ENCODE measurements around the gene PFKFB3. TPM values are rescaled to one million over a fixed set of nuclear protein-coding genes. Genes with fewer than 3 reads are reported as not detected.
"Not testable (repeated sequence)": the region's sequence is repeated elsewhere in the genome, so short reads cannot be mapped to it uniquely, and the experiment has no call there.

PFKFB3 gene
- total RNA-seq, 4 donors from 2014 or later, result 29.6 to 78.3 (median 38.4) TPM

DNA sequence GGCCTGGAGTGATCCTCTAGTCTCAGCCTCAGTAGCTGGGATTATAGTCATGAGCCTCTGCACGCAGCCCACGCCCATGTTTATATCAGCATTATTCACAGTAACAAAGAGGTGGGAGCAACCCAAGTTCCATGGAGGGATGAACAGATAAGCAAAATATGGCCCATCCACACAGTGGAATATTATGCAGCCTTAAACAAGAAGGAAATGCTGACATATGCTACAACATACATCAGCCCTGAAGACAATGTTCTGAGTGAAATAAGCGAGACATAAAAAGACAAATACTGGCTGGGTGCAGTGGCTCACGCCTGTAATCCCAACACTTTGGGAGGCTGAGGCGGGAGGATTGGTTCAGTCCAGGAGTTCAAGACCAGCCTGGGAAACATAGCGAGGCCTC lies 21.5 kb upstream of the PFKFB3 start:
- H3K36me3 ChIP-seq, result no peaks in the 10 kb centered on the region
- peaks cover 0 to 48% (median 30%) of the 10 kb centered on the region in 3 donors for H3K4me1 ChIP-seq
- no peak overlapping the region for H3K4me3 ChIP-seq
- 77 to 95% methylated on average over 4 to 6 of the region's 6 CpGs for WGBS, 2 donors (ENCODE audit: low coverage in 1 of 2)
- TF ChIP-seq POLR2AphosphoS5 (IDR thresholded peaks at IDR 0.05) (no peak), POLR2A (IDR thresholded peaks at IDR 0.05) (no peak), EP300 (IDR thresholded peaks at IDR 0.05) (no peak)
- TF ChIP-seq, protein P1, sequence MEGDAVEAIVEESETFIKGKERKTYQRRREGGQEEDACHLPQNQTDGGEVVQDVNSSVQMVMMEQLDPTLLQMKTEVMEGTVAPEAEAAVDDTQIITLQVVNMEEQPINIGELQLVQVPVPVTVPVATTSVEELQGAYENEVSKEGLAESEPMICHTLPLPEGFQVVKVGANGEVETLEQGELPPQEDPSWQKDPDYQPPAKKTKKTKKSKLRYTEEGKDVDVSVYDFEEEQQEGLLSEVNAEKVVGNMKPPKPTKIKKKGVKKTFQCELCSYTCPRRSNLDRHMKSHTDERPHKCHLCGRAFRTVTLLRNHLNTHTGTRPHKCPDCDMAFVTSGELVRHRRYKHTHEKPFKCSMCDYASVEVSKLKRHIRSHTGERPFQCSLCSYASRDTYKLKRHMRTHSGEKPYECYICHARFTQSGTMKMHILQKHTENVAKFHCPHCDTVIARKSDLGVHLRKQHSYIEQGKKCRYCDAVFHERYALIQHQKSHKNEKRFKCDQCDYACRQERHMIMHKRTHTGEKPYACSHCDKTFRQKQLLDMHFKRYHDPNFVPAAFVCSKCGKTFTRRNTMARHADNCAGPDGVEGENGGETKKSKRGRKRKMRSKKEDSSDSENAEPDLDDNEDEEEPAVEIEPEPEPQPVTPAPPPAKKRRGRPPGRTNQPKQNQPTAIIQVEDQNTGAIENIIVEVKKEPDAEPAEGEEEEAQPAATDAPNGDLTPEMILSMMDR (IDR thresholded peaks at IDR 0.05), result no peak
- H3K27ac ChIP-seq, result no peak overlapping the region
- no peaks in the 10 kb centered on the region for H3K9me3 ChIP-seq
- H3K27me3 ChIP-seq, result no peaks in the 10 kb centered on the region
- ATAC-seq, result no peak

DNA sequence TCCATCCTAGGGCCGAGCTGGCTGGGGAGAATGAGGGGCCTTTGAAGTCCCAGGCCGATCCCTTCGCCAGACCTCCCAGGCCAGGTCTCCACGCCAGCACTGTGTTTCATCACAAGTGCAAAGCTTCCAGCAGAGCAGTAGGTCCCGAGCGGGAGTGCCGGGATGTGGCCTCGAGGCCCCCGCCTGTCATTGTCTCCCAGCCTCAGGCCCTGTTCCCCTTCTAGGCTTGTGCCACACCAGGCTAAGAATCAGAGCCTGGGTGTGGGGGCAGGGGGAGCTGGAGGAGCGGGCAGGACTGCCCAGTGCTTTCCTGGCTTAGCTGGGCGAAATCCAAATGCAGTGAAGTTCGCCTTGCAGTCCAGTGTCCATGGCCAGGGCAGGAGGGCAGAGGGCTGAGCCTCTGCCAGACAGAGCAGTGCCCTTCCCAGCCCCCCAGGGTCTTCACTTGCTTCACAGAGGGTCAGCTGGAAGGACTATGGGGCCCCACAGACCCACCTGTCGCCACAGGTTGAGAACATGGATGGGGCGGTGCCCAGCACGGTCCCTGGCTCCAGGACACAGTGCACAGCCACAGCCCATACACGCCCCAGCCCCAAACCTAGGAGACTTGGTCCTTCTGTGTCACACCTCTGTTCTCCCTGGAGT lies 20.2 kb upstream of the PFKFB3 start:
- Histone ChIP-seq H3K9me3 (no peaks in the 10 kb centered on the region), H3K36me3 (no peaks in the 10 kb centered on the region), H3K27ac (peak overlapping the region in 1 of 4 donors; percentile 16), H3K27me3 (no peaks in the 10 kb centered on the region), H3K4me1 (peaks cover 0 to 38% (median 25%) of the 10 kb centered on the region in 3 donors), H3K4me3 (no peak overlapping the region)
- ATAC-seq, result peak; percentile 66
- TF ChIP-seq, protein P1 (IDR thresholded peaks at IDR 0.05), result no peak
- TF ChIP-seq POLR2A (IDR thresholded peaks at IDR 0.05) (no peak), EP300 (IDR thresholded peaks at IDR 0.05) (no peak), POLR2AphosphoS5 (IDR thresholded peaks at IDR 0.05) (no peak)
- 55 to 56% methylated on average over 3 to 6 of the region's 16 CpGs for WGBS, 2 donors (ENCODE audit: low coverage in 1 of 2)

DNA sequence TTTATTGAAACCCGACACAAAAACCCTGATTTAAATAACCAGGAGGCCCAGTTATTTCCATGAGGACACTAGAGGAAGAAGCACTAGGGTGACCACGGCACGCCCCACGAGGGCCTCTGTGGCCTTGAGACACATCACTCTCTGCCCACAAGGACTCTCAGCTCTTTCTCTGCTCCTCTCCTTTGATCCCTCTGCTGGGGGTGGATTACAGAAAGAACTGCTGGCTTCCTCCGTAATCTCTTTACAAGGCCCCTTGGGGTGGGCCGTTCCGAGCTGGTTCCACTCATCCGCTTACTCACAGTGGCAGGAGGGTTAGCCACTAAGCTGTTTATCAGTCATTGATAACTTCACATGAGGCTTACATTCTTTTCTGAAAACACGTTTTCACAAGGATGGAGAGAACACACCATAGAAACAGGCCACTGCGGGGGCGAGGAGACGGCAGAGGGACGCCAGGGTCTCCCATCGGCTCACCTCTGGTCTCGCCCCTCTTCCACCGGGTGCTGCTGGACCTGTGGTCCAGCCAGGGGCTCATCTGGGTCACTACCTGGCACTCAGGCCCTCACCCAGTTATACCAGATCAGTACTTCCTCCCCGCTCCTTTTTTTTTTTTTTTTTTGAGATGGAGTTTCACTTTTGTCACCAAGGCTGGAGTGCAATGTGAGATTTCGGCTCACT lies 17.6 kb upstream of the PFKFB3 start:
- H3K36me3 ChIP-seq, result no peaks in the 10 kb centered on the region
- 87 to 98% methylated on average over 6 to 16 of the region's 18 CpGs for WGBS, 2 donors (ENCODE audit: low coverage in 1 of 2)
- TF ChIP-seq POLR2AphosphoS5 (IDR thresholded peaks at IDR 0.05) (no peak), POLR2A (IDR thresholded peaks at IDR 0.05) (no peak), EP300 (IDR thresholded peaks at IDR 0.05) (no peak)
- TF ChIP-seq, protein P1 (IDR thresholded peaks at IDR 0.05), result no peak

DNA sequence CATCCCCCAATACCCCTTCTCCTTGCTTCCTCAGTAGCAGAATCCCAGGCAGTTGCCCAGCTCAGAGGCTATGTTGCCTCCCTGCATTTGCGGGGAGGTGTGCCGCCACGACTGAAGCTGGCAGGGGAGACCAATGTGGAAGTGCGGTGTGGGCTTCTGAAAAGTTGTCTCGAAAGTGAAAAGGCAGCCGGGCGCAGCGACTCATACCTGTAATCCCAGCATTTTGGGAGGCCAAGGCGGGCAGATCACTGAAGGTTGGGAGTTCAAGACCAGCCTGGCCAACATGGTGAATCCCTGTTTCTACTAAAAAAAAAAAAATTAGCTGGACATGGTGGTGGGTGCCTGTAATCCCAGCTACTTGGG lies 15.9 kb upstream of the PFKFB3 start:
- 98 to 100% methylated on average over 3 to 8 of the region's 9 CpGs for WGBS, 2 donors (ENCODE audit: low coverage in 1 of 2)
- Histone ChIP-seq H3K27ac (no peak overlapping the region), H3K4me1 (peaks cover 0 to 30% (median 21%) of the 10 kb centered on the region in 3 donors), H3K9me3 (no peaks in the 10 kb centered on the region), H3K4me3 (no peak overlapping the region), H3K27me3 (no peaks in the 10 kb centered on the region), H3K36me3 (no peaks in the 10 kb centered on the region)
- no peak for ATAC-seq
- TF ChIP-seq POLR2A (IDR thresholded peaks at IDR 0.05) (no peak), POLR2AphosphoS5 (IDR thresholded peaks at IDR 0.05) (no peak), EP300 (IDR thresholded peaks at IDR 0.05) (no peak)
- TF ChIP-seq, protein P1 (IDR thresholded peaks at IDR 0.05), result no peak

More for the DNA sequence above, 17.6 kb upstream of the PFKFB3 start:
- Histone ChIP-seq H3K4me3 (no peak overlapping the region), H3K9me3 (no peaks in the 10 kb centered on the region), H3K4me1 (peaks cover 0 to 16% (median 10%) of the 10 kb centered on the region in 3 donors), H3K27me3 (no peaks in the 10 kb centered on the region), H3K27ac (no peak overlapping the region)
- no peak for ATAC-seq

DNA sequence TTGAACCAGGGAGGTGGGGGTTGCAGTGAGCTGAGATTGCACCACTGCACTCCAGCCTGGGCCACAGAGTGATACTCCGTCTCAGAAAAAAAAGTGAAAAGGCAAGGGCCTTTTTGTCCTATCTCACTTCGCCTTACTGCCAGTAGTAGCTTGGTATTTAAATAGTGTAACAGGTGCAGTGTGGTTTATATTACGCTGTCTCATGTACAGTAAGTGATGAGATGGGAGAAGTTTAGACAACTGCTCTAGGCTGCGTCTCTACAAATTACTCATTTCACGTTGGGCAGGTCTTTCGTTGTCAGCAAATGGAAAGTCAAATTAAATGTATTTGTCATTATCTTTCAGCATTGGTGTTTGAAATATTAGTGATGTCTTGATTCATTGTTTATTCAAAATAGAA lies 15.5 kb upstream of the PFKFB3 start:
- Histone ChIP-seq H3K9me3 (no peaks in the 10 kb centered on the region), H3K4me1 (peaks cover 0 to 29% (median 20%) of the 10 kb centered on the region in 3 donors), H3K27ac (no peak overlapping the region), H3K36me3 (no peaks in the 10 kb centered on the region), H3K27me3 (no peaks in the 10 kb centered on the region), H3K4me3 (no peak overlapping the region)
- ATAC-seq, result no peak
- no peak for TF ChIP-seq POLR2A (IDR thresholded peaks at IDR 0.05)
- TF ChIP-seq POLR2AphosphoS5 (IDR thresholded peaks at IDR 0.05), result no peak
- TF ChIP-seq, protein P1 (IDR thresholded peaks at IDR 0.05), result no peak
- no peak for TF ChIP-seq EP300 (IDR thresholded peaks at IDR 0.05)
- WGBS, 2 donors (ENCODE audit: low coverage in 1 of 2), result 90 to 93% methylated on average over 3 to 6 of the region's 6 CpGs

DNA sequence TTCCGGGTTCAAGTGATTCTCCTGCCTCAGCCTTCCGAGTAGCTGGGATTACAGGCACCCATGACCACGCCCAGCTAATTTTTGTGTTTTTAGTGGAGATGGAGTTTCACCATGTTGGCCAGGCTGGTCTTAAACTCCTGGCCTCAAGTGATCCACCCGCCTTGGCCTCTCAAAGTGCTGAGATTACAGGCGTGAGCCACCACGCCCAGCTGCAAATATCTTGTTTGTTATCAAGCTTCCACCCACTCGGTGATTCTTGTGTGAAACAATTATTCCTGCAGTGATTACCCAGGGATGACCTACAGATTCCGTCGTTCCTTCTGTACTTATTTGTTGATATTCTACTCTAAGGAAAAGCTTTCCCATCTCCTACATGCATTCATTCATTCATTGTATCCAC lies 12.7 kb upstream of the PFKFB3 start:
- H3K9me3 ChIP-seq, H3K36me3 ChIP-seq, H3K27ac ChIP-seq, H3K27me3 ChIP-seq, ATAC-seq, H3K4me3 ChIP-seq: not testable (repeated sequence)
- peaks cover 0 to 45% (median 20%) of the 10 kb centered on the region in 3 donors for H3K4me1 ChIP-seq
- 89 to 90% methylated on average over 7 to 8 of the region's 9 CpGs for WGBS, 2 donors (ENCODE audit: low coverage in 1 of 2)

Data from gastroesophageal sphincter (tissue), 4 donors.